ENCODE measurements around the gene SMTNL2. TPM values are rescaled to one million over a fixed set of nuclear protein-coding genes. Genes with fewer than 3 reads are reported as not detected.
"Not testable (repeated sequence)": the region's sequence is repeated elsewhere in the genome, so short reads cannot be mapped to it uniquely, and the experiment has no call there.

Gene SMTNL2
- total and polyA plus RNA-seq, 2 of the 4 experiments (the other 2 are of a cell fraction), result not detected

GRCh38 chr17:4604111-4604644 is 19.8 kb downstream of the SMTNL2 start:
- ATAC-seq (ENCODE audit: low read depth), result peak; percentile 50
- H2BK5ac ChIP-seq (ENCODE audit: low read depth, low read length, poor library complexity, severe bottlenecking), result no peak overlapping the region
- H2AK5ac ChIP-seq (ENCODE audit: low read depth, low read length), result no peak overlapping the region
- no peak overlapping the region for H3K9ac ChIP-seq (ENCODE audit: low read depth, low read length)
- H3K4ac ChIP-seq (ENCODE audit: low read depth, low read length), result no peak overlapping the region
- no peak overlapping the region; the same call in 1 of the 2 replicates for H3K18ac ChIP-seq (ENCODE audit: low read depth, low read length)
- H2AK9ac ChIP-seq (replicated peaks; ENCODE audit: low read depth, low read length, poor library complexity), result peak overlapping the region; percentile 24
- H2AFZ ChIP-seq (replicated peaks; ENCODE audit: low read length, poor library complexity), result peak overlapping the region; percentile 9
- H3K79me1 ChIP-seq (ENCODE audit: low read depth in 1 of 2, low read length in 2 of 2), result no peaks in the 10 kb centered on the region
- no peak overlapping the region; the same call in 1 of the 2 replicates for H4K5ac ChIP-seq (ENCODE audit: low read depth, low read length)
- no peak overlapping the region for H2BK20ac ChIP-seq (ENCODE audit: low read depth, low read length)
- H3K56ac ChIP-seq (ENCODE audit: extremely low read depth, insufficient read depth, low read length), result no peak overlapping the region
- H4K91ac ChIP-seq (ENCODE audit: insufficient read depth, low read depth, low read length), result no peak overlapping the region
- in situ Hi-C loops (cut with MboI; ENCODE audit: low sequenced_read_pairs), result no loop called here
- H3K14ac ChIP-seq (replicated peaks; ENCODE audit: low read depth, low read length), result no peak overlapping the region
- no peak overlapping the region for H3K23ac ChIP-seq (ENCODE audit: low read depth, low read length)
- H4K8ac ChIP-seq (ENCODE audit: low read depth in 2 of 2, low read length in 2 of 2), result no peak overlapping the region
- dilution Hi-C loops (cut with HindIII; ENCODE audit: low sequenced_read_pairs, unreplicated experiment), result no loop called here
- H3K9me1 ChIP-seq (ENCODE audit: insufficient read depth, low read length), result peaks cover 3% of the 10 kb centered on the region; the same call in 1 of the 2 replicates
- no peaks in the 10 kb centered on the region for H3K36me3 ChIP-seq (ENCODE audit: control insufficient read depth, insufficient read depth, low read length)
- H2BK120ac ChIP-seq (ENCODE audit: low read depth, low read length), result no peak overlapping the region
- H3K27me3 ChIP-seq (ENCODE audit: control insufficient read depth, insufficient read depth, low read length), result peaks cover 14% of the 10 kb centered on the region
- CTCF ChIA-PET, result interaction anchor here (0.6 kb wide), 1 partner anchor 27 kb away, joined by 3 read pairs; no protein-coding TSS in a partner anchor
- WGBS, 2 experiments (ENCODE audit: extremely low coverage in 2 of 2, insufficient read length in 1 of 2), result 0% methylated on average over 2 of the region's 18 CpGs; no CpG with 5 or more reads in 1 of the 2 experiments
- H4K20me1 ChIP-seq (ENCODE audit: insufficient read depth, low read length), result no peaks in the 10 kb centered on the region
- peak; percentile 62 for DNase-seq
- POLR2A ChIA-PET (ENCODE audit: unreplicated experiment), result no interaction called here
- no peak overlapping the region; the same call in 1 of the 2 replicates for H3K4me2 ChIP-seq (ENCODE audit: low read depth, low read length)
- H3K4me3 ChIP-seq (ENCODE audit: insufficient read depth, low read depth, low read length), result no peak overlapping the region
- peaks cover 21% of the 10 kb centered on the region; the same call in 1 of the 2 replicates for H3K4me1 ChIP-seq (ENCODE audit: control insufficient read depth, insufficient read depth, low read length)
- no peaks in the 10 kb centered on the region for H3K9me3 ChIP-seq (ENCODE audit: control insufficient read depth, insufficient read depth, low read length)
- TF ChIP-seq USF2 (IDR thresholded peaks at IDR 0.05; ENCODE audit: low read depth, low read length) (no peak), ELK1 (IDR thresholded peaks at IDR 0.05; ENCODE audit: borderline replicate concordance, low read depth, low read length) (no peak)
- no TSS peak for BruUV-seq (replicated peaks)
- H2BK15ac ChIP-seq (ENCODE audit: low read depth, low read length), result no peak overlapping the region
- intact Hi-C loops (cut with micrococcal nuclease), result no loop called here
- peak overlapping the region; percentile 30; the same call in 1 of the 2 replicates for H3K27ac ChIP-seq (ENCODE audit: insufficient read depth, low read length)

- H3K4me3 ChIP-seq (ENCODE audit: insufficient read depth, low read depth, low read length); CTCF ChIA-PET; H2BK15ac ChIP-seq (ENCODE audit: low read depth, low read length); H2AK9ac ChIP-seq (replicated peaks; ENCODE audit: low read depth, low read length, poor library complexity); H3K23ac ChIP-seq (ENCODE audit: low read depth, low read length); H2BK120ac ChIP-seq (ENCODE audit: low read depth, low read length); H3K9ac ChIP-seq (ENCODE audit: low read depth, low read length); H3K14ac ChIP-seq (replicated peaks; ENCODE audit: low read depth, low read length); H3K36me3 ChIP-seq (ENCODE audit: control insufficient read depth, insufficient read depth, low read length); H2AFZ ChIP-seq (replicated peaks; ENCODE audit: low read length, poor library complexity); ATAC-seq (ENCODE audit: low read depth); H3K9me3 ChIP-seq (ENCODE audit: control insufficient read depth, insufficient read depth, low read length); H4K5ac ChIP-seq (ENCODE audit: low read depth, low read length); intact Hi-C loops (cut with micrococcal nuclease); H3K56ac ChIP-seq (ENCODE audit: extremely low read depth, insufficient read depth, low read length); H3K9me1 ChIP-seq (ENCODE audit: insufficient read depth, low read length); H4K8ac ChIP-seq (ENCODE audit: low read depth in 2 of 2, low read length in 2 of 2); in situ Hi-C loops (cut with MboI; ENCODE audit: low sequenced_read_pairs); H3K18ac ChIP-seq (ENCODE audit: low read depth, low read length); H3K79me1 ChIP-seq (ENCODE audit: low read depth in 1 of 2, low read length in 2 of 2); BruUV-seq (replicated peaks); POLR2A ChIA-PET (ENCODE audit: unreplicated experiment); H3K27ac ChIP-seq (ENCODE audit: insufficient read depth, low read length); DNase-seq; H4K91ac ChIP-seq (ENCODE audit: insufficient read depth, low read depth, low read length); H4K20me1 ChIP-seq (ENCODE audit: insufficient read depth, low read length); H2BK20ac ChIP-seq (ENCODE audit: low read depth, low read length); H3K4me2 ChIP-seq (ENCODE audit: low read depth, low read length); H2BK5ac ChIP-seq (ENCODE audit: low read depth, low read length, poor library complexity, severe bottlenecking); H3K4ac ChIP-seq (ENCODE audit: low read depth, low read length); dilution Hi-C loops (cut with HindIII; ENCODE audit: low sequenced_read_pairs, unreplicated experiment); H2AK5ac ChIP-seq (ENCODE audit: low read depth, low read length): not testable (repeated sequence)
- Histone ChIP-seq H3K4me1 (ENCODE audit: control insufficient read depth, insufficient read depth, low read length) (peaks cover 16% of the 10 kb centered on the region; the same call in 1 of the 2 replicates), H3K27me3 (ENCODE audit: control insufficient read depth, insufficient read depth, low read length) (peaks cover 18% of the 10 kb centered on the region)
- WGBS, 2 experiments (ENCODE audit: extremely low coverage in 2 of 2, insufficient read length in 1 of 2), result 100% methylated on average over 3 of the region's 11 CpGs; no CpG with 5 or more reads in 1 of the 2 experiments
Measured at GRCh38 chr17:4604736-4605135, 20.4 kb downstream of the SMTNL2 start.

All from IMR-90 (cell line).